PC-9 (cell line): Measurements from ENCODE around the gene C4orf54. TPM values are rescaled to one million over a fixed set of nuclear protein-coding genes. Genes with fewer than 3 reads are reported as not detected.

Experiments used
- BruUV-seq: library from RNA; stranded (reverse); fragments of 400-500 nt; replicated peaks from 2 replicates; lab custom pipeline; 2021; lab: Mats Ljungman, UMichigan
- CTCF ChIA-PET: fragments of 300-600 bp; sonication (Branson Sonifier 250); formaldehyde crosslinking; loops from one replicate; lab custom pipeline; 2022; ENCODE audit warnings: antibody characterized with exemption; lab: Charles Lee
- POLR2A ChIA-PET: fragments of 300-600 bp; sonication (Branson Sonifier 250); formaldehyde crosslinking; loops from one replicate; lab custom pipeline; 2022; ENCODE audit warnings: antibody characterized with exemption; ENCODE audit not compliant: unreplicated experiment; lab: Charles Lee
- DNase-seq, 2 experiments: peaks; one replicate each; pipeline versions ENCODE4 v3.0.0 to v3.0.0-alpha.2; 2015 to 2022; ENCODE audit warnings: mixed read lengths in 1 of 2
- H2AFZ ChIP-seq: fragments of 200-600 bp; sonication (generic); 2 replicates; pipeline ENCODE4 v1.8.1; 2017; ENCODE audit warnings: antibody characterized with exemption
- H3F3A ChIP-seq: fragments of 200-600 bp; sonication (generic); 2 replicates; pipeline ENCODE4 v1.8.1; 2017; ENCODE audit warnings: antibody characterized with exemption, mild to moderate bottlenecking, low read depth; ENCODE audit not compliant: insufficient read depth
- H3K27ac ChIP-seq: fragments of 200-600 bp; sonication (generic); 2 replicates; pipeline ENCODE4 v1.6.1; 2016; ENCODE audit warnings: mixed run types
- H3K27me3 ChIP-seq: fragments of 200-600 bp; sonication (generic); 2 replicates; pipeline ENCODE4 v1.6.1; 2016; ENCODE audit warnings: low read depth, mixed run types; ENCODE audit not compliant: insufficient read depth
- H3K36me3 ChIP-seq: fragments of 200-600 bp; sonication (generic); 2 replicates; pipeline ENCODE4 v1.6.1; 2016; ENCODE audit warnings: low read depth, mixed run types
- H3K4me1 ChIP-seq: fragments of 200-600 bp; sonication (generic); replicated peaks from 2 replicates; pipeline ENCODE4 v1.6.1; 2016; ENCODE audit warnings: mixed run types; ENCODE audit not compliant: insufficient read depth
- H3K4me2 ChIP-seq: fragments of 200-600 bp; sonication (generic); 2 replicates; pipeline ENCODE4 v1.6.1; 2017; ENCODE audit warnings: mixed run types
- H3K4me3 ChIP-seq: fragments of 200-600 bp; sonication (generic); 2 replicates; pipeline ENCODE4 v1.6.1; 2016; ENCODE audit warnings: mixed run types
- H3K79me2 ChIP-seq: fragments of 200-600 bp; sonication (generic); 2 replicates; pipeline ENCODE4 v1.6.1; 2017; ENCODE audit warnings: low read depth, mixed run types
- H3K9me2 ChIP-seq: fragments of 200-600 bp; sonication (generic); 2 replicates; pipeline ENCODE4 v1.8.1; 2017; ENCODE audit warnings: mild to moderate bottlenecking; ENCODE audit not compliant: insufficient read depth
- H3K9me3 ChIP-seq: fragments of 200-600 bp; sonication (generic); 2 replicates; pipeline ENCODE4 v1.8.1; 2016; ENCODE audit warnings: low read depth; ENCODE audit not compliant: insufficient read depth
- H4K20me1 ChIP-seq: fragments of 200-600 bp; sonication (generic); 2 replicates; pipeline ENCODE4 v1.8.1; 2017; ENCODE audit not compliant: insufficient read depth
- CTCF ChIP-seq: fragments of 200-600 bp; sonication (generic); conservative IDR thresholded peaks from 2 replicates; pipeline ENCODE4 v1.6.1; 2017; ENCODE audit warnings: mixed run types, antibody characterized with exemption, mild to moderate bottlenecking, moderate library complexity
- EZH2 ChIP-seq: fragments of 200-600 bp; sonication (generic); IDR thresholded peaks from 2 replicates; pipeline ENCODE4 v1.8.0; 2017; ENCODE audit warnings: antibody characterized with exemption, low read depth
- intact Hi-C: fragments of 100-400 bp; cut with micrococcal nuclease; formaldehyde crosslinking; loops from one replicate; pipeline ENCODE4 v1.10.0; 2022; ENCODE audit not compliant: unreplicated experiment
- total RNA-seq: library from RNA; stranded (reverse); gene quantifications from 2 replicates; pipeline ENCODE4 v1.2.3, GENCODE V29; 2021

Gene C4orf54
- total RNA-seq, 1 experiment from 2014 or later = 0.22 TPM

DNA sequence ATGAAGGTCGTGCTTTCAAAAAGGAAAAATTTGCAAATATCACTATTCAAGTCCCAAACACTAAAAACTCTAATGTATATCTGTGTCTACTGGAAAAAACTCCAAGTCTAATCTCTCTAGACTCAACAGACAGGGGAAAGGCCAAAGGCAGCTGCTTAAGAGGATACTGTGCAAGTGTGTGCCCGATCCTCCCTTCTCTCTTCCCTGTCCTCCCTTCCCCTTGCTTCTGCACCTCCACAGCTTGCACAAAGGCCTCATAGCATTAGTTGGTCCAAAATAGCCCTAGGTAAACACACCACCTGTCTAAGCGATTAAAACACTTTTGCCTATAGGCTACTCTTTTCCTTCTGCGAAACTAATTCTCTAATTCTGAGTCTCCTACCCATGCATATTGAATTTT, 10.6 kb downstream of the C4orf54 start:
- Histone ChIP-seq H3K79me2 (no peaks in the 10 kb centered on the region), H2AFZ (no peak overlapping the region), H4K20me1 (no peaks in the 10 kb centered on the region), H3K27me3 (no peaks in the 10 kb centered on the region), H3K9me2 (no peaks in the 10 kb centered on the region), H3K4me2 (no peak overlapping the region), H3K9me3 (no peaks in the 10 kb centered on the region), H3K27ac (no peak overlapping the region), H3K4me3 (no peak overlapping the region), H3K36me3 (no peaks in the 10 kb centered on the region), H3F3A (no peaks in the 10 kb centered on the region), H3K4me1 (no peaks in the 10 kb centered on the region)
- no TSS peak for BruUV-seq
- ChIA-PET POLR2A (no interaction called here), CTCF (no interaction called here)
- intact Hi-C loops = no loop called here
- DNase-seq = no peak
- TF ChIP-seq CTCF (no peak), EZH2 (no peak)

DNA sequence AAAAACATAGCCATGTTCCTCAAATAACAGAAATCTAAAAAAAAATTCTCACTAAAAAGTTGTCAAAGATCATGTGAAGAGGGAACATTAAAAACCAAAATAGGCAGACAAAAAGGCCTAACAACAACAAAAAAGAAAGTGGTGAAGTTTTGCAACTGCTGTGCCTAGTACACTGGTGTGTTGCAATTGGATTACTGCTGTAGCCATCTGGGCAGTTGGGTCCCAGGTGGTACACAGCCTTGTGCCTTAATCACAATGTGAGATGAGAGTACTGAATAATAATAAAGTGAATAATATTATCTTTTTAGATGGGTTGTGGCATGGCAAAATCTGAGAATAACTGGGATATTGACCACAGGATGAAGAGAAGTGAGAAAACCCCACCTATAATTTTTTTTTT, 12.0 kb downstream of the C4orf54 start:
- no peak for DNase-seq
- TF ChIP-seq CTCF (no peak), EZH2 (no peak)

GRCh38 chr4:99645036-99645435, 12.6 kb downstream of the C4orf54 start:
- no peak overlapping the region for H2AFZ ChIP-seq
- H3K9me3 ChIP-seq = no peaks in the 10 kb centered on the region
- ChIA-PET CTCF (no interaction called here), POLR2A (no interaction called here)
- no peaks in the 10 kb centered on the region for H3F3A ChIP-seq
- H4K20me1 ChIP-seq = no peaks in the 10 kb centered on the region
- no peak for DNase-seq
- no peak overlapping the region for H3K4me2 ChIP-seq
- H3K9me2 ChIP-seq = no peaks in the 10 kb centered on the region
- H3K79me2 ChIP-seq = no peaks in the 10 kb centered on the region
- H3K36me3 ChIP-seq = no peaks in the 10 kb centered on the region
- H3K4me3 ChIP-seq = no peak overlapping the region
- TF ChIP-seq CTCF (no peak), EZH2 (no peak)
- H3K4me1 ChIP-seq = no peaks in the 10 kb centered on the region
- H3K27me3 ChIP-seq = no peaks in the 10 kb centered on the region
- no TSS peak for BruUV-seq
- intact Hi-C loops = no loop called here
- H3K27ac ChIP-seq = no peak overlapping the region

More for the DNA sequence above, 12.0 kb downstream of the C4orf54 start:
- no peaks in the 10 kb centered on the region for H3K4me1 ChIP-seq
- CTCF ChIA-PET = no interaction called here
- H3K36me3 ChIP-seq = no peaks in the 10 kb centered on the region
- H3F3A ChIP-seq = no peaks in the 10 kb centered on the region
- H3K27me3 ChIP-seq = no peaks in the 10 kb centered on the region
- no peaks in the 10 kb centered on the region for H4K20me1 ChIP-seq
- no peak overlapping the region for H3K4me2 ChIP-seq
- no peak overlapping the region for H3K27ac ChIP-seq
- intact Hi-C loops = no loop called here
- H2AFZ ChIP-seq = no peak overlapping the region
- POLR2A ChIA-PET = no interaction called here
- BruUV-seq = no TSS peak
- no peaks in the 10 kb centered on the region for H3K79me2 ChIP-seq
- H3K9me2 ChIP-seq = no peaks in the 10 kb centered on the region
- H3K9me3 ChIP-seq = no peaks in the 10 kb centered on the region
- no peak overlapping the region for H3K4me3 ChIP-seq
